Measurements from ENCODE around the gene MAP1LC3A. TPM values are rescaled to one million over a fixed set of nuclear protein-coding genes. Genes with fewer than 3 reads are reported as not detected.
A peak's percentile ranks its signal among the peaks of the same experiment; 100 is the strongest.

Gene MAP1LC3A
- total and polyA plus RNA-seq, 4 donors, result 4.9 to 38.8 (median 12.7) TPM

DNA sequence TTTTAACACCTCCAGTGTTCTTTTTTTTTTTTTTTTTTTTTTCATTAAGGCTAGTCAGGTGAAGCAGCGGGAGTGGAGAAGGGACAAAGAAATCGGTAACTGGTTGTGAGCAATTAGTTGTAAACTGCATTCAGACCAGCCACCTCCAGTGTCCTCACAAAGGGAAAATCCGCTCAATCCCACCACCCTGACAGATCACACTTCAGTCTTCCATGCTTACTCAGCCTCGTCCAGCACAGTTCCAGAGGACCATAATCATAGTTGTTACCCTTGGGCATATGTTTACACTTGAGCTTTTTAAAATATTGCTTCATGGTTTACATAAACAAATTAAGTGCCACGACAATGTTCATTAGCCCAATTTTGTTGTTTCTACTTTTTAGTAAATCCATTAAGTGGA, 32.1 kb upstream of the MAP1LC3A start (continued):
- TF ChIP-seq HNF4G (IDR thresholded peaks at IDR 0.05), result no peak
- TF ChIP-seq SP1 (IDR thresholded peaks at IDR 0.05), result no peak
- no peak for TF ChIP-seq TAF1 (conservative IDR thresholded peaks at IDR 0.05)
- TF ChIP-seq, protein P1, sequence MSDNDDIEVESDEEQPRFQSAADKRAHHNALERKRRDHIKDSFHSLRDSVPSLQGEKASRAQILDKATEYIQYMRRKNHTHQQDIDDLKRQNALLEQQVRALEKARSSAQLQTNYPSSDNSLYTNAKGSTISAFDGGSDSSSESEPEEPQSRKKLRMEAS (IDR thresholded peaks at IDR 0.05), result no peak
- TF ChIP-seq YY1 (IDR thresholded peaks at IDR 0.05), result no peak
- TF ChIP-seq JUND (IDR thresholded peaks at IDR 0.05), result no peak
- TF ChIP-seq HNF4A (conservative IDR thresholded peaks at IDR 0.05), result no peak

DNA sequence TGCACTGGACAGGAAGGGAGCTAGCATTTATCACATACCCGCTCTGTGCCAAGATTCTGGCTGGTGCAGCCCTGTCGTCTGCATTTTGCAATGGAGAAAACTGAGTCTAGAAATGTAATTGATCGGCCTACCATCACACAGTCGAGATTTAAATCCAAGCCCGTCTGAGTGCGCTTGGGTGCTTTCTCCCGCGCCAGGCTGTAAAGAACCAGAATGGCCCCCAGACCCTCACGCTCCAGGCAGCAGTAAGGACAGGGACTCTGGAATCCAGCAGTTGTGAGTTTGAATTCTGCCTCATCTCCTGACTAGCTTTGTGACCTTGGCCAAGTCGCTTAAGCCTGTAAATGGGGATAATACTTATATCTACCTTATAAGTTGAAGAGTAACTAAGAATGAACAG, 31.5 kb upstream of the MAP1LC3A start:
- WGBS, result 91% methylated on average over 10 of the region's 10 CpGs
- Histone ChIP-seq H3K4me1 (ENCODE audit: control insufficient read depth in 4 of 4, insufficient read depth in 4 of 4, low read length in 3 of 4) (peaks cover 0 to 6% (median 2%) of the 10 kb centered on the region in 4 donors), H3K9me3 (ENCODE audit: control insufficient read depth in 4 of 4, low read length in 3 of 4) (no peaks in the 10 kb centered on the region), H3K27ac (ENCODE audit: low read depth in 1 of 2, low read length in 2 of 2) (peak overlapping the region in 1 of 2 donors; percentile 34), H3K36me3 (ENCODE audit: control insufficient read depth in 4 of 4, insufficient read depth in 3 of 4, low read depth in 1 of 4, low read length in 3 of 4) (peaks cover 2 to 30% (median 24%) of the 10 kb centered on the region in 4 donors), H3K9ac (ENCODE audit: low read depth in 1 of 2, low read length in 2 of 2) (no peak overlapping the region), H3K27me3 (ENCODE audit: control insufficient read depth in 4 of 4, insufficient read depth in 4 of 4, low read length in 3 of 4) (no peaks in the 10 kb centered on the region), H3K4me3 (ENCODE audit: low read depth in 1 of 3, low read length in 3 of 3) (no peak overlapping the region)
- DNase-seq (ENCODE audit: low spot score), result no peak
- TF ChIP-seq GABPA (IDR thresholded peaks at IDR 0.05 in 1 of 2, conservative IDR thresholded peaks at IDR 0.05 in 1 of 2) (no peak), SP1 (IDR thresholded peaks at IDR 0.05) (no peak), JUND (IDR thresholded peaks at IDR 0.05) (no peak), NR2F2 (IDR thresholded peaks at IDR 0.05) (no peak), RAD21 (IDR thresholded peaks at IDR 0.05) (no peak), RXRA (IDR thresholded peaks at IDR 0.05) (no peak), FOXA2 (IDR thresholded peaks at IDR 0.05) (no peak), YY1 (IDR thresholded peaks at IDR 0.05) (no peak), HNF4G (IDR thresholded peaks at IDR 0.05) (no peak), TAF1 (conservative IDR thresholded peaks at IDR 0.05) (no peak), HNF4A (conservative IDR thresholded peaks at IDR 0.05) (no peak), EGR1 (IDR thresholded peaks at IDR 0.05; ENCODE audit: low read depth in 2 of 2) (no peak), FOXA1 (IDR thresholded peaks at IDR 0.05) (no peak)
- TF ChIP-seq, protein P2, sequence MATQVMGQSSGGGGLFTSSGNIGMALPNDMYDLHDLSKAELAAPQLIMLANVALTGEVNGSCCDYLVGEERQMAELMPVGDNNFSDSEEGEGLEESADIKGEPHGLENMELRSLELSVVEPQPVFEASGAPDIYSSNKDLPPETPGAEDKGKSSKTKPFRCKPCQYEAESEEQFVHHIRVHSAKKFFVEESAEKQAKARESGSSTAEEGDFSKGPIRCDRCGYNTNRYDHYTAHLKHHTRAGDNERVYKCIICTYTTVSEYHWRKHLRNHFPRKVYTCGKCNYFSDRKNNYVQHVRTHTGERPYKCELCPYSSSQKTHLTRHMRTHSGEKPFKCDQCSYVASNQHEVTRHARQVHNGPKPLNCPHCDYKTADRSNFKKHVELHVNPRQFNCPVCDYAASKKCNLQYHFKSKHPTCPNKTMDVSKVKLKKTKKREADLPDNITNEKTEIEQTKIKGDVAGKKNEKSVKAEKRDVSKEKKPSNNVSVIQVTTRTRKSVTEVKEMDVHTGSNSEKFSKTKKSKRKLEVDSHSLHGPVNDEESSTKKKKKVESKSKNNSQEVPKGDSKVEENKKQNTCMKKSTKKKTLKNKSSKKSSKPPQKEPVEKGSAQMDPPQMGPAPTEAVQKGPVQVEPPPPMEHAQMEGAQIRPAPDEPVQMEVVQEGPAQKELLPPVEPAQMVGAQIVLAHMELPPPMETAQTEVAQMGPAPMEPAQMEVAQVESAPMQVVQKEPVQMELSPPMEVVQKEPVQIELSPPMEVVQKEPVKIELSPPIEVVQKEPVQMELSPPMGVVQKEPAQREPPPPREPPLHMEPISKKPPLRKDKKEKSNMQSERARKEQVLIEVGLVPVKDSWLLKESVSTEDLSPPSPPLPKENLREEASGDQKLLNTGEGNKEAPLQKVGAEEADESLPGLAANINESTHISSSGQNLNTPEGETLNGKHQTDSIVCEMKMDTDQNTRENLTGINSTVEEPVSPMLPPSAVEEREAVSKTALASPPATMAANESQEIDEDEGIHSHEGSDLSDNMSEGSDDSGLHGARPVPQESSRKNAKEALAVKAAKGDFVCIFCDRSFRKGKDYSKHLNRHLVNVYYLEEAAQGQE (IDR thresholded peaks at IDR 0.05), result no peak
- TF ChIP-seq, protein P3, sequence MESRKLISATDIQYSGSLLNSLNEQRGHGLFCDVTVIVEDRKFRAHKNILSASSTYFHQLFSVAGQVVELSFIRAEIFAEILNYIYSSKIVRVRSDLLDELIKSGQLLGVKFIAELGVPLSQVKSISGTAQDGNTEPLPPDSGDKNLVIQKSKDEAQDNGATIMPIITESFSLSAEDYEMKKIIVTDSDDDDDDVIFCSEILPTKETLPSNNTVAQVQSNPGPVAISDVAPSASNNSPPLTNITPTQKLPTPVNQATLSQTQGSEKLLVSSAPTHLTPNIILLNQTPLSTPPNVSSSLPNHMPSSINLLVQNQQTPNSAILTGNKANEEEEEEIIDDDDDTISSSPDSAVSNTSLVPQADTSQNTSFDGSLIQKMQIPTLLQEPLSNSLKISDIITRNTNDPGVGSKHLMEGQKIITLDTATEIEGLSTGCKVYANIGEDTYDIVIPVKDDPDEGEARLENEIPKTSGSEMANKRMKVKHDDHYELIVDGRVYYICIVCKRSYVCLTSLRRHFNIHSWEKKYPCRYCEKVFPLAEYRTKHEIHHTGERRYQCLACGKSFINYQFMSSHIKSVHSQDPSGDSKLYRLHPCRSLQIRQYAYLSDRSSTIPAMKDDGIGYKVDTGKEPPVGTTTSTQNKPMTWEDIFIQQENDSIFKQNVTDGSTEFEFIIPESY (IDR thresholded peaks at IDR 0.05), result no peak
- TF ChIP-seq, protein P1 (IDR thresholded peaks at IDR 0.05), result no peak
- TF ChIP-seq, protein P4, sequence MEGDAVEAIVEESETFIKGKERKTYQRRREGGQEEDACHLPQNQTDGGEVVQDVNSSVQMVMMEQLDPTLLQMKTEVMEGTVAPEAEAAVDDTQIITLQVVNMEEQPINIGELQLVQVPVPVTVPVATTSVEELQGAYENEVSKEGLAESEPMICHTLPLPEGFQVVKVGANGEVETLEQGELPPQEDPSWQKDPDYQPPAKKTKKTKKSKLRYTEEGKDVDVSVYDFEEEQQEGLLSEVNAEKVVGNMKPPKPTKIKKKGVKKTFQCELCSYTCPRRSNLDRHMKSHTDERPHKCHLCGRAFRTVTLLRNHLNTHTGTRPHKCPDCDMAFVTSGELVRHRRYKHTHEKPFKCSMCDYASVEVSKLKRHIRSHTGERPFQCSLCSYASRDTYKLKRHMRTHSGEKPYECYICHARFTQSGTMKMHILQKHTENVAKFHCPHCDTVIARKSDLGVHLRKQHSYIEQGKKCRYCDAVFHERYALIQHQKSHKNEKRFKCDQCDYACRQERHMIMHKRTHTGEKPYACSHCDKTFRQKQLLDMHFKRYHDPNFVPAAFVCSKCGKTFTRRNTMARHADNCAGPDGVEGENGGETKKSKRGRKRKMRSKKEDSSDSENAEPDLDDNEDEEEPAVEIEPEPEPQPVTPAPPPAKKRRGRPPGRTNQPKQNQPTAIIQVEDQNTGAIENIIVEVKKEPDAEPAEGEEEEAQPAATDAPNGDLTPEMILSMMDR (IDR thresholded peaks at IDR 0.05; ENCODE audit: low read depth, low read length, missing input control), result no peak
- TF ChIP-seq, protein P5, sequence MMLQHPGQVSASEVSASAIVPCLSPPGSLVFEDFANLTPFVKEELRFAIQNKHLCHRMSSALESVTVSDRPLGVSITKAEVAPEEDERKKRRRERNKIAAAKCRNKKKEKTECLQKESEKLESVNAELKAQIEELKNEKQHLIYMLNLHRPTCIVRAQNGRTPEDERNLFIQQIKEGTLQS (IDR thresholded peaks at IDR 0.05), result no peak

Measured in liver (tissue), 9 donors.